ENCODE data around the gene ACSS3. TPM values are rescaled to one million over a fixed set of nuclear protein-coding genes. Genes with fewer than 3 reads are reported as not detected.

ACSS3 gene
- total and polyA plus RNA-seq, 5 donors = 11.7 to 29.8 (median 24.8) TPM

- no peak for ATAC-seq
- H3K9me3 ChIP-seq (ENCODE audit: control insufficient read depth, low read length) = no peaks in the 10 kb centered on the region
- intact Hi-C loops (cut with DNase I) = no loop called here
- H3K4me3 ChIP-seq (ENCODE audit: low read length) = no peak overlapping the region
- no peak for DNase-seq
- 41% methylated on average over 2 of the region's 2 CpGs for WGBS
- no peak overlapping the region for H3K27ac ChIP-seq (ENCODE audit: low read length)
- no peaks in the 10 kb centered on the region for H3K4me1 ChIP-seq (ENCODE audit: control insufficient read depth, insufficient read depth, low read length)
- no peaks in the 10 kb centered on the region for H3K27me3 ChIP-seq (ENCODE audit: control insufficient read depth, insufficient read depth)
Measured at GRCh38 chr12:81300454-81300853, 222.6 kb downstream of the ACSS3 start.

GRCh38 chr12:81303935-81304334, 226.1 kb downstream of the ACSS3 start:
- no peak overlapping the region for H3K4me3 ChIP-seq (ENCODE audit: low read length)
- WGBS = 89% methylated on average over 3 of the region's 3 CpGs

More at GRCh38 chr12:81303935-81304334, 226.1 kb downstream of the ACSS3 start:
- Histone ChIP-seq H3K9me3 (ENCODE audit: control insufficient read depth, low read length) (no peaks in the 10 kb centered on the region), H3K27ac (ENCODE audit: low read length) (no peak overlapping the region), H3K4me1 (ENCODE audit: control insufficient read depth, insufficient read depth, low read length) (no peaks in the 10 kb centered on the region), H3K27me3 (ENCODE audit: control insufficient read depth, insufficient read depth) (no peaks in the 10 kb centered on the region)
- intact Hi-C loops (cut with DNase I) = no loop called here
- ATAC-seq (no peak), DNase-seq (no peak)

Small RNA genes within 50 kb of the gene (microRNA-seq; reads per million reads assigned to microRNA genes)
- 0.42 to 1.6 reads per million in 2 donors for gene MIR4699

Other genes starting within 250 kb of the ACSS3 start
- 10 to 100 TPM; 18.9 to 22.3 (median 20.6) TPM for gene LIN7A, start 140.1 kb upstream of the ACSS3 start, total RNA-seq
- 9.2 TPM for gene LIN7A, start 140.1 kb upstream of the ACSS3 start, polyA plus RNA-seq

Data from right cardiac atrium (tissue), 5 donors.